H9 (cell line): Measurements from ENCODE around the gene ULK1. TPM values are rescaled to one million over a fixed set of nuclear protein-coding genes. Genes with fewer than 3 reads are reported as not detected.
A peak's percentile ranks its signal among the peaks of the same experiment; 100 is the strongest.

Experiments used
- DNase-seq: peaks from one replicate; pipeline ENCODE4 v3.0.0-alpha.2; 2017
- H2AFZ ChIP-seq: one replicate; pipeline ENCODE4 v1.6.1; 2013; ENCODE audit warnings: mild to moderate bottlenecking, low read length, control low read depth, moderate library complexity
- H2AK5ac ChIP-seq: 2 replicates; pipeline ENCODE4 v1.6.1; 2013; ENCODE audit warnings: low read length, control low read depth, mixed read lengths; ENCODE audit not compliant: insufficient read length
- H2BK120ac ChIP-seq: one replicate; pipeline ENCODE4 v1.6.1; 2013; ENCODE audit warnings: low read depth, mild to moderate bottlenecking, low read length, control low read depth, inconsistent platforms; ENCODE audit not compliant: poor library complexity, severe bottlenecking
- H2BK12ac ChIP-seq: 2 replicates; pipeline ENCODE4 v1.6.1; 2013; ENCODE audit warnings: low read length, control low read depth, mixed read lengths, low read depth; ENCODE audit not compliant: insufficient read length
- H2BK15ac ChIP-seq: 2 replicates; pipeline ENCODE4 v1.6.1; 2013; ENCODE audit warnings: low read depth, low read length, control low read depth
- H2BK20ac ChIP-seq: one replicate; pipeline ENCODE4 v1.6.1; 2013; ENCODE audit warnings: low read depth, mild to moderate bottlenecking, low read length, control low read depth, inconsistent platforms; ENCODE audit not compliant: poor library complexity, severe bottlenecking
- H2BK5ac ChIP-seq: 2 replicates; pipeline ENCODE4 v1.6.1; 2013; ENCODE audit warnings: low read length, control low read depth, mixed read lengths; ENCODE audit not compliant: insufficient read length
- H3K14ac ChIP-seq: 2 replicates; pipeline ENCODE4 v1.6.1; 2013; ENCODE audit warnings: low read length, control low read depth; ENCODE audit not compliant: insufficient read depth
- H3K18ac ChIP-seq: 2 replicates; pipeline ENCODE4 v1.6.1; 2013; ENCODE audit warnings: low read depth, mild to moderate bottlenecking, mixed read lengths, low read length, control low read depth; ENCODE audit not compliant: insufficient read length
- H3K23ac ChIP-seq: 2 replicates; pipeline ENCODE4 v1.6.1; 2013; ENCODE audit warnings: low read length, control low read depth, mixed read lengths, low read depth; ENCODE audit not compliant: insufficient read length
- H3K23me2 ChIP-seq: 2 replicates; pipeline ENCODE4 v1.6.1; 2013; ENCODE audit warnings: low read depth, mild to moderate bottlenecking, mixed read lengths, low read length, control low read depth; ENCODE audit not compliant: insufficient read length, poor library complexity, severe bottlenecking
- H3K27ac ChIP-seq: 2 replicates; pipeline ENCODE4 v1.5.1; 2013; ENCODE audit warnings: low read length, control low read depth, mixed read lengths, low read depth; ENCODE audit not compliant: insufficient read length
- H3K27me3 ChIP-seq: 2 replicates; pipeline ENCODE4 v1.6.1; 2013; ENCODE audit warnings: low read length, control low read depth, inconsistent platforms; ENCODE audit not compliant: insufficient read depth
- H3K4ac ChIP-seq: 2 replicates; pipeline ENCODE4 v1.6.1; 2013; ENCODE audit warnings: low read depth, mild to moderate bottlenecking, control low read depth, inconsistent platforms, low read length, moderate library complexity
- H3K4me1 ChIP-seq: 2 replicates; pipeline ENCODE4 v1.6.1; 2013; ENCODE audit warnings: low read length, control low read depth, inconsistent platforms; ENCODE audit not compliant: insufficient read depth
- H3K4me2 ChIP-seq: 2 replicates; pipeline ENCODE4 v1.6.1; 2013; ENCODE audit warnings: low read length, control low read depth, mixed read lengths; ENCODE audit not compliant: insufficient read length, insufficient read depth
- H3K56ac ChIP-seq: 2 replicates; pipeline ENCODE4 v1.6.1; 2013; ENCODE audit warnings: low read depth, mild to moderate bottlenecking, mixed read lengths, low read length, control low read depth; ENCODE audit not compliant: insufficient read length
- H3K79me1 ChIP-seq: 2 replicates; pipeline ENCODE4 v1.6.1; 2013; ENCODE audit warnings: low read depth, mild to moderate bottlenecking, moderate library complexity, low read length, control low read depth, inconsistent platforms; ENCODE audit not compliant: insufficient read depth, poor library complexity, severe bottlenecking
- H3K79me2 ChIP-seq: 2 replicates; pipeline ENCODE4 v1.6.1; 2013; ENCODE audit warnings: low read length, control low read depth, inconsistent platforms; ENCODE audit not compliant: insufficient read depth
- H3K9ac ChIP-seq: 2 replicates; pipeline ENCODE4 v1.6.1; 2013; ENCODE audit warnings: low read length, control low read depth, mixed read lengths; ENCODE audit not compliant: insufficient read length; ENCODE audit errors: extremely low read depth
- H3K9me3 ChIP-seq: one replicate; pipeline ENCODE4 v1.6.1; 2013; ENCODE audit warnings: low read depth, low read length, inconsistent platforms; ENCODE audit not compliant: control insufficient read depth
- H3T11ph ChIP-seq: one replicate; pipeline ENCODE4 v1.6.1; 2013; ENCODE audit warnings: mild to moderate bottlenecking, low read length, control low read depth, inconsistent platforms
- H4K20me1 ChIP-seq: one replicate; pipeline ENCODE4 v1.6.1; 2013; ENCODE audit not compliant: control insufficient read depth, insufficient read length, insufficient read depth
- H4K5ac ChIP-seq: 2 replicates; pipeline ENCODE4 v1.6.1; 2013; ENCODE audit warnings: low read depth, mild to moderate bottlenecking, mixed read lengths, low read length, control low read depth; ENCODE audit not compliant: insufficient read length
- H4K8ac ChIP-seq: replicated peaks from 2 replicates; pipeline ENCODE4 v1.6.1; 2013; ENCODE audit warnings: low read length, control low read depth, mixed read lengths, low read depth; ENCODE audit not compliant: insufficient read length
- H4K91ac ChIP-seq: 2 replicates; pipeline ENCODE4 v1.6.1; 2013; ENCODE audit warnings: low read depth, mild to moderate bottlenecking, moderate library complexity, mixed read lengths, low read length, control low read depth; ENCODE audit not compliant: insufficient read length
- H3K27ac Mint-ChIP-seq, 3 experiments: 2 replicates in 2 of 3; 3 replicates in 1 of 3; pipeline ENCODE4 v1.8.0; 2020 to 2021; ENCODE audit warnings: mixed read lengths in 3 of 3, mild to moderate bottlenecking in 1 of 3, moderate library complexity in 1 of 3
- H3K27me3 Mint-ChIP-seq: 2 replicates; pipeline ENCODE4 v1.8.0; 2021; ENCODE audit warnings: low read depth, mild to moderate bottlenecking, moderate library complexity, mixed read lengths
- H3K36me3 Mint-ChIP-seq, 3 experiments: 2 replicates in 2 of 3; 3 replicates in 1 of 3; pipeline ENCODE4 v1.8.0; 2020 to 2021; ENCODE audit warnings: low read depth in 3 of 3, mixed read lengths in 3 of 3; ENCODE audit not compliant: insufficient read depth in 1 of 3
- H3K4me1 Mint-ChIP-seq, 2 experiments: 2 replicates each; pipeline ENCODE4 v1.8.0; 2020; ENCODE audit warnings: mixed read lengths in 2 of 2
- H3K4me3 Mint-ChIP-seq, 2 experiments: 2 replicates in 1 of 2; 3 replicates in 1 of 2; pipeline ENCODE4 v1.8.0; 2020 to 2021; ENCODE audit warnings: mild to moderate bottlenecking in 2 of 2, mixed read lengths in 2 of 2, moderate library complexity in 1 of 2
- H3K9me3 Mint-ChIP-seq, 2 experiments: 2 replicates in 1 of 2; 3 replicates in 1 of 2; pipeline ENCODE4 v1.8.0; 2020; ENCODE audit warnings: mild to moderate bottlenecking in 2 of 2, mixed read lengths in 2 of 2, moderate library complexity in 1 of 2
- CTCF ChIP-seq: fragments of 200-600 bp; sonication (generic); conservative IDR thresholded peaks from 3 replicates; pipeline ENCODE4 v1.8.0; 2021; ENCODE audit warnings: antibody characterized with exemption, mild to moderate bottlenecking
- WGBS: extraction: QIAGEN DNeasy Blood & Tissue Kit; methylation state at CpG from one replicate; pipeline ENCODE4 v1.1.7; 2013; ENCODE audit warnings: missing lambda C conversion rate, low lambda C conversion rate, mixed read lengths; ENCODE audit not compliant: insufficient read length; ENCODE audit errors: extremely low coverage; 5-methylcytosine and 5-hydroxymethylcytosine counted together
- total RNA-seq: library from RNA; stranded (reverse); gene quantifications from 2 replicates; pipeline ENCODE4 v1.2.1, GENCODE V29; 2021

The ULK1 gene
- total RNA-seq, 1 experiment from 2014 or later: 57.2 TPM

- Histone ChIP-seq H3K9ac (no peak overlapping the region), H2BK12ac (no peak overlapping the region), H4K20me1 (no peaks in the 10 kb centered on the region), H3T11ph (no peak overlapping the region), H2BK120ac (no peak overlapping the region), H3K79me1 (peaks cover 7% of the 10 kb centered on the region), H3K9me3 (no peaks in the 10 kb centered on the region), H4K91ac (no peak overlapping the region), H4K5ac (no peak overlapping the region), H4K8ac (no peak overlapping the region), H3K4me1 (peaks cover 4% of the 10 kb centered on the region; the same call in 1 of the 2 replicates), H3K4me2 (no peak overlapping the region), H3K56ac (no peak overlapping the region), H3K23ac (no peak overlapping the region), H3K79me2 (peaks cover 8% of the 10 kb centered on the region; the same call in 1 of the 2 replicates), H3K27me3 (no peaks in the 10 kb centered on the region), H2AK5ac (no peak overlapping the region), H3K18ac (no peak overlapping the region), H3K14ac (no peak overlapping the region), H3K4ac (no peak overlapping the region), H2BK5ac (no peak overlapping the region), H2BK20ac (no peak overlapping the region), H3K27ac (no peak overlapping the region), H2BK15ac (no peak overlapping the region), H2AFZ (no peak overlapping the region), H3K23me2 (no peaks in the 10 kb centered on the region)
- DNase-seq: peak; percentile 48
- no peak for TF ChIP-seq CTCF
- no peak overlapping the region for H3K4me3 Mint-ChIP-seq
- peaks cover 3 to 8% of the 10 kb centered on the region in 2 experiments for H3K4me1 Mint-ChIP-seq
- WGBS: no CpG with 5 or more reads among the region's 8 CpGs
- no peaks in the 10 kb centered on the region for H3K9me3 Mint-ChIP-seq
- H3K27ac Mint-ChIP-seq: peak overlapping the region; percentile 57 to 87 (median 62); a peak in 4 of 7 replicates
- H3K27me3 Mint-ChIP-seq: peaks cover 2% of the 10 kb centered on the region
- peaks cover 18 to 36% (median 26%) of the 10 kb centered on the region in 3 experiments; a peak in 6 of 7 replicates for H3K36me3 Mint-ChIP-seq
Observed at GRCh38 chr12:131947482-131948027, 53.1 kb downstream of the ULK1 start.
